B cell (primary cell): ENCODE data around the gene PUS10. TPM values are rescaled to one million over a fixed set of nuclear protein-coding genes. Genes with fewer than 3 reads are reported as not detected.
A peak's percentile ranks its signal among the peaks of the same experiment; 100 is the strongest.

Experiments used
- ATAC-seq: fragments of 200-7000 bp; cut with Tn5 transposase; one replicate; pipeline ENCODE4 v1.10.0; 2021; ENCODE audit warnings: low read depth, mild to moderate bottlenecking, moderate number of reproducible peaks, moderate library complexity
- CTCF ChIA-PET: fragments of 350-600 bp; sonication (Branson Sonifier 250); formaldehyde crosslinking; loops from one replicate; lab custom pipeline; 2021; ENCODE audit warnings: antibody characterized with exemption, inconsistent platforms; lab: Charles Lee
- POLR2A ChIA-PET: fragments of 350-600 bp; sonication (Branson Sonifier 250); formaldehyde crosslinking; loops from one replicate; lab custom pipeline; 2021; ENCODE audit warnings: antibody characterized with exemption; lab: Charles Lee
- DNase-seq: peaks from one replicate; pipeline ENCODE4 v3.0.0; 2013
- H2AFZ ChIP-seq: 2 replicates; pipeline ENCODE4 v1.6.1; 2012; ENCODE audit warnings: mild to moderate bottlenecking, low read depth, low read length; ENCODE audit not compliant: insufficient read depth, poor library complexity, severe bottlenecking
- H3K27ac ChIP-seq, 2 donors: 1 replicate in 1 of 2; 2 replicates in 1 of 2; pipeline ENCODE4 v1.5.1; 2012 to 2013; ENCODE audit warnings: low read length in 2 of 2, mild to moderate bottlenecking in 2 of 2, moderate library complexity in 1 of 2
- H3K27me3 ChIP-seq, 4 experiments: fragments of 200-600 bp in 1 of 4; sonication (generic) in 1 of 4; replicated peaks in 1 of 4; 1 replicate in 2 of 4; 2 replicates in 2 of 4; pipeline versions ENCODE4 v1.6.1 to v1.7.0; 2013 to 2016; ENCODE audit warnings: low read length in 3 of 4, mild to moderate bottlenecking in 2 of 4, mixed read lengths in 1 of 4, moderate library complexity in 1 of 4; ENCODE audit not compliant: insufficient read depth in 4 of 4, control insufficient read depth in 3 of 4; ENCODE audit errors: control extremely low read depth in 1 of 4
- H3K36me3 ChIP-seq, 2 experiments: replicated peaks in 1 of 2; 1 replicate in 1 of 2; 2 replicates in 1 of 2; pipeline versions ENCODE4 v1.6.1 to v1.7.1; 2013; ENCODE audit warnings: low read length in 1 of 2; ENCODE audit not compliant: insufficient read depth in 2 of 2, control insufficient read depth in 1 of 2; ENCODE audit errors: control extremely low read depth in 1 of 2, extremely low read depth in 1 of 2
- H3K4me1 ChIP-seq, 2 donors: fragments of 200-600 bp in 1 of 2; sonication (generic) in 1 of 2; 1 replicate in 1 of 2; 2 replicates in 1 of 2; pipeline versions ENCODE4 v1.5.1 to v1.6.1; 2013 to 2017; ENCODE audit warnings: low read length in 2 of 2; ENCODE audit not compliant: control insufficient read depth in 2 of 2, insufficient read depth in 2 of 2
- H3K4me2 ChIP-seq: replicated peaks from 2 replicates; pipeline ENCODE3; 2012; ENCODE audit warnings: mild to moderate bottlenecking, low read depth, low read length; ENCODE audit not compliant: poor library complexity, severe bottlenecking
- H3K4me3 ChIP-seq, 5 experiments: fragments of 200-600 bp in 1 of 5; sonication (generic) in 1 of 5; 1 replicate in 3 of 5; 2 replicates in 2 of 5; pipeline versions ENCODE4 v1.5.1 to v1.7.0; 2011 to 2016; ENCODE audit warnings: low read length in 4 of 5, mild to moderate bottlenecking in 4 of 5, low read depth in 2 of 5, control low read depth in 1 of 5, moderate library complexity in 1 of 5; ENCODE audit not compliant: insufficient read depth in 1 of 5; ENCODE audit errors: control extremely low read depth in 1 of 5, extremely low read depth in 1 of 5
- H3K79me2 ChIP-seq: fragments of 200-600 bp; sonication (generic); one replicate; pipeline ENCODE4 v1.6.0; 2016; ENCODE audit warnings: low read length; ENCODE audit not compliant: control insufficient read depth, insufficient read depth
- H3K9ac ChIP-seq: fragments of 200-600 bp; sonication (generic); 2 replicates; pipeline ENCODE4 v1.6.1; 2017; ENCODE audit warnings: mild to moderate bottlenecking, low read length, moderate library complexity
- H3K9me3 ChIP-seq, 3 donors: one replicate each; pipeline versions ENCODE4 v1.6.1 to v1.7.1; 2013; ENCODE audit warnings: low read length in 2 of 3; ENCODE audit not compliant: control insufficient read depth in 2 of 3, insufficient read depth in 1 of 3; ENCODE audit errors: control extremely low read depth in 1 of 3
- H4K20me1 ChIP-seq: 2 replicates; pipeline ENCODE4 v1.6.0; 2012; ENCODE audit warnings: mild to moderate bottlenecking, low read length; ENCODE audit not compliant: insufficient read depth, control insufficient read depth, poor library complexity, severe bottlenecking
- H3K27ac Mint-ChIP-seq: one replicate; pipeline ENCODE4 v1.8.0; 2021; ENCODE audit warnings: mixed read lengths
- H3K27me3 Mint-ChIP-seq: one replicate; pipeline ENCODE4 v1.8.0; 2021; ENCODE audit warnings: mixed read lengths
- H3K4me1 Mint-ChIP-seq: one replicate; pipeline ENCODE4 v1.8.0; 2021; ENCODE audit warnings: mixed read lengths
- H3K4me3 Mint-ChIP-seq: one replicate; pipeline ENCODE4 v1.8.0; 2021; ENCODE audit warnings: mixed read lengths
- H3K9me3 Mint-ChIP-seq: one replicate; pipeline ENCODE4 v1.8.0; 2022; ENCODE audit warnings: mixed read lengths; ENCODE audit not compliant: insufficient read depth
- EZH2 ChIP-seq: IDR thresholded peaks from 2 replicates; pipeline ENCODE4 v1.6.1; 2012; ENCODE audit warnings: borderline replicate concordance, low read depth, mild to moderate bottlenecking, moderate library complexity, low read length; ENCODE audit not compliant: insufficient read depth, poor library complexity, severe bottlenecking
- WGBS: methylation state at CpG from one replicate; pipeline ENCODE4 v1.1.5; 2013; ENCODE audit warnings: missing lambda C conversion rate; ENCODE audit not compliant: insufficient coverage; 5-methylcytosine and 5-hydroxymethylcytosine counted together
- intact Hi-C: fragments of 100-400 bp; cut with micrococcal nuclease; formaldehyde crosslinking; loops from one replicate; pipeline ENCODE4 v1.10.0; 2022
- polyA plus RNA-seq: library from polyadenylated mRNA; depleted of rRNA; stranded (reverse); fragments of >200 nt; gene quantifications from 2 replicates; pipeline ENCODE4 v1.2.3, GENCODE V29; 2012
- total RNA-seq, 2 donors: library from RNA; stranded (reverse); fragments of 120-200 nt in 1 of 2; gene quantifications; 1 replicate in 1 of 2; 2 replicates in 1 of 2; pipeline versions ENCODE4 v1.2.3 to v1.2.4, GENCODE V29; 2013 to 2022
- TF ChIP-seq, protein P1 (sequence below): fragments of 200-600 bp; IDR thresholded peaks from one replicate; pipeline ENCODE4 v1.8.0; 2022; ENCODE audit warnings: antibody characterized with exemption, mild to moderate bottlenecking

Gene PUS10
- total and polyA plus RNA-seq, 2 donors (not counting 1 experiment from before 2014, with no cell fraction given): 3.2 to 7.1 TPM

DNA sequence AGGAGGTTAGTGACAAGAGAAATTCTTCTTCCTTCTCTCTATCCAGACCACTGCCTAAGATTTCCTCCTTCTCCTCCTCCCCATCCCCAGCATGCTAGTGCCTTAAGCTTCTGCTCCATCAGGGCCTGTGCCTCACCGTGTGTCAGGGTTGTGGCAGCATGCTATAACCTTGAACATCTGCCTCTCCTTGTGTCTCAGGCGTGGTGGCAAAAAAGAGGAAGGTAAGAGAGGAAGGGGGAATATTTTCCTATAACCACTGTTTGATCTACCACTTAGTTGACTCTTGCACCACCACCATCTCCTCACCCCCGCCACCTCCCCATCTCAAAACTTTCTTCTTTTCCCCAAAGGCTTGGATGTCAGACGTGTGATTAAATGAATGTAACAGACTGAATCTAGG is 38.8 kb downstream of the PUS10 start:
- ATAC-seq: peak; percentile 49
- Mint-ChIP-seq H3K27me3 (no peaks in the 10 kb centered on the region), H3K9me3 (no peaks in the 10 kb centered on the region), H3K4me1 (peaks cover 58% of the 10 kb centered on the region), H3K4me3 (peak overlapping the region; percentile 46), H3K27ac (peak overlapping the region; percentile 90)
- Histone ChIP-seq H3K36me3 (no peaks in the 10 kb centered on the region), H3K4me3 (no peak overlapping the region), H4K20me1 (no peaks in the 10 kb centered on the region), H3K79me2 (no peaks in the 10 kb centered on the region), H3K4me1 (peaks cover 26 to 38% of the 10 kb centered on the region in 2 donors), H3K9me3 (peaks cover 0 to 6% (median 0%) of the 10 kb centered on the region in 3 donors), H3K9ac (no peak overlapping the region), H3K27ac (peak overlapping the region; percentile 8 to 52), H3K27me3 (no peaks in the 10 kb centered on the region), H3K4me2 (peak overlapping the region; percentile 51), H2AFZ (peak overlapping the region; percentile 16)
- POLR2A ChIA-PET: no interaction called here
- intact Hi-C loops: no loop called here
- peak; percentile 34 for DNase-seq
- CTCF ChIA-PET: no interaction called here
- WGBS: no CpG with 5 or more reads among the region's 4 CpGs
- TF ChIP-seq, protein P1, sequence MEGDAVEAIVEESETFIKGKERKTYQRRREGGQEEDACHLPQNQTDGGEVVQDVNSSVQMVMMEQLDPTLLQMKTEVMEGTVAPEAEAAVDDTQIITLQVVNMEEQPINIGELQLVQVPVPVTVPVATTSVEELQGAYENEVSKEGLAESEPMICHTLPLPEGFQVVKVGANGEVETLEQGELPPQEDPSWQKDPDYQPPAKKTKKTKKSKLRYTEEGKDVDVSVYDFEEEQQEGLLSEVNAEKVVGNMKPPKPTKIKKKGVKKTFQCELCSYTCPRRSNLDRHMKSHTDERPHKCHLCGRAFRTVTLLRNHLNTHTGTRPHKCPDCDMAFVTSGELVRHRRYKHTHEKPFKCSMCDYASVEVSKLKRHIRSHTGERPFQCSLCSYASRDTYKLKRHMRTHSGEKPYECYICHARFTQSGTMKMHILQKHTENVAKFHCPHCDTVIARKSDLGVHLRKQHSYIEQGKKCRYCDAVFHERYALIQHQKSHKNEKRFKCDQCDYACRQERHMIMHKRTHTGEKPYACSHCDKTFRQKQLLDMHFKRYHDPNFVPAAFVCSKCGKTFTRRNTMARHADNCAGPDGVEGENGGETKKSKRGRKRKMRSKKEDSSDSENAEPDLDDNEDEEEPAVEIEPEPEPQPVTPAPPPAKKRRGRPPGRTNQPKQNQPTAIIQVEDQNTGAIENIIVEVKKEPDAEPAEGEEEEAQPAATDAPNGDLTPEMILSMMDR: no peak
- no peak for TF ChIP-seq EZH2

DNA sequence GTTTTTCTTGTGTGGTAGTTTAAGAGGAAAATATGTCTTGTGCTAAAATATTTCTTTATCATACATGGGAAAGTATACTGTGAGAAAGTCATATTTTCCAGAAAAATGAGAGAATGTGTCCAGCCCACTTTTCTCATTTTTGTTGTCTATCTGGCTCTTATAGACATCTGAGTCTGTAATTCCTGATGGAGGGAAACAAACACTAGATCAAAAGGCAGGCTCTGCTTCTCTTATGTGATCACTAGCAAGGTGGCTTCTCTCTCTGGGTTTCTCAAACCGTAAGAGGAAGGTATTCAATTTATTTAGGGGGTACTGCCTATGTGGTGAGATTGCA is 40.5 kb downstream of the PUS10 start:
- ATAC-seq: no peak
- H3K4me3 ChIP-seq: no peak overlapping the region
- H3K4me3 Mint-ChIP-seq: no peak overlapping the region
- no peak overlapping the region for H3K4me2 ChIP-seq
- peaks cover 64% of the 10 kb centered on the region for H3K4me1 Mint-ChIP-seq
- no peaks in the 10 kb centered on the region for H3K27me3 ChIP-seq
- H2AFZ ChIP-seq: peak overlapping the region; percentile 48
- H3K9ac ChIP-seq: no peak overlapping the region
- H3K79me2 ChIP-seq: no peaks in the 10 kb centered on the region
- H3K27ac Mint-ChIP-seq: peak overlapping the region; percentile 66
- H3K27me3 Mint-ChIP-seq: no peaks in the 10 kb centered on the region
- intact Hi-C loops: no loop called here
- no peaks in the 10 kb centered on the region for H4K20me1 ChIP-seq
- WGBS: no CpG with 5 or more reads among the region's 1 CpG
- H3K27ac ChIP-seq: peak overlapping the region in 1 of 2 donors; percentile 49
- ChIA-PET POLR2A (no interaction called here), CTCF (interaction anchor here (0.6 to 1.4 kb wide), 3 partner anchors 13 to 54 kb away, joined by 3 to 5 read pairs (median 4); no protein-coding TSS in a partner anchor)
- no peak for DNase-seq
- H3K9me3 Mint-ChIP-seq: no peaks in the 10 kb centered on the region
- H3K9me3 ChIP-seq: peaks cover 0 to 19% (median 0%) of the 10 kb centered on the region in 3 donors
- peaks cover 30 to 50% of the 10 kb centered on the region in 2 donors for H3K4me1 ChIP-seq
- TF ChIP-seq EZH2: no peak
- TF ChIP-seq, protein P1: no peak
- no peaks in the 10 kb centered on the region for H3K36me3 ChIP-seq
